ENCODE measurements around the gene EIF2B1. TPM values are rescaled to one million over a fixed set of nuclear protein-coding genes. Genes with fewer than 3 reads are reported as not detected.

Gene EIF2B1
- total RNA-seq, 2 donors from 2014 or later = 37.3 to 55.4 TPM

DNA sequence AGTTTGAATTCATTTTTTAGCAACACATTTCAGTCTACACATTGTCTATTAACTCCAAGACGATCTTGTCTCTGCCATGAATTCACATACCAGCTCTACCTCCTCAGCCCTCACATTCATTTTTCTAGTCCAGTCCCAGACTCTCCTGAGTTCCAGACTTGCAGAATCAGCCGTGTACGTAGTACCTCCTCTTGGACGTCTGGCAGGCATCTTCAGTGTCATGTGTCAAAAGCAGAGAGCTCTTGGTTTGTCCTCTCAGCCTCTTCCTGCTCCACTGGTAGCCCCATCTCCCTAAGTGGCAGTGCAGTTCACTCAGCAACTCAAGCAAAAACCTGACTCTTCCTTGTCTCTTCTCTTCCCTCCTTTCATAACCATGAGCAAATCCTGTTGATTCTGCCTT lies 22.9 kb upstream of the EIF2B1 start:
- no peak for DNase-seq
- Histone ChIP-seq H3K4me3 (no peak overlapping the region), H3K9ac (ENCODE audit: low read depth in 2 of 2, low read length in 2 of 2) (no peak overlapping the region), H3K36me3 (no peaks in the 10 kb centered on the region), H3K27ac (no peak overlapping the region), H3K4me1 (no peaks in the 10 kb centered on the region), H3K27me3 (no peaks in the 10 kb centered on the region), H3K9me3 (no peaks in the 10 kb centered on the region)
- TF ChIP-seq, protein P1, sequence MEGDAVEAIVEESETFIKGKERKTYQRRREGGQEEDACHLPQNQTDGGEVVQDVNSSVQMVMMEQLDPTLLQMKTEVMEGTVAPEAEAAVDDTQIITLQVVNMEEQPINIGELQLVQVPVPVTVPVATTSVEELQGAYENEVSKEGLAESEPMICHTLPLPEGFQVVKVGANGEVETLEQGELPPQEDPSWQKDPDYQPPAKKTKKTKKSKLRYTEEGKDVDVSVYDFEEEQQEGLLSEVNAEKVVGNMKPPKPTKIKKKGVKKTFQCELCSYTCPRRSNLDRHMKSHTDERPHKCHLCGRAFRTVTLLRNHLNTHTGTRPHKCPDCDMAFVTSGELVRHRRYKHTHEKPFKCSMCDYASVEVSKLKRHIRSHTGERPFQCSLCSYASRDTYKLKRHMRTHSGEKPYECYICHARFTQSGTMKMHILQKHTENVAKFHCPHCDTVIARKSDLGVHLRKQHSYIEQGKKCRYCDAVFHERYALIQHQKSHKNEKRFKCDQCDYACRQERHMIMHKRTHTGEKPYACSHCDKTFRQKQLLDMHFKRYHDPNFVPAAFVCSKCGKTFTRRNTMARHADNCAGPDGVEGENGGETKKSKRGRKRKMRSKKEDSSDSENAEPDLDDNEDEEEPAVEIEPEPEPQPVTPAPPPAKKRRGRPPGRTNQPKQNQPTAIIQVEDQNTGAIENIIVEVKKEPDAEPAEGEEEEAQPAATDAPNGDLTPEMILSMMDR (IDR thresholded peaks at IDR 0.05) = no peak
- intact Hi-C loops (cut with DNase I) = no loop called here

DNA sequence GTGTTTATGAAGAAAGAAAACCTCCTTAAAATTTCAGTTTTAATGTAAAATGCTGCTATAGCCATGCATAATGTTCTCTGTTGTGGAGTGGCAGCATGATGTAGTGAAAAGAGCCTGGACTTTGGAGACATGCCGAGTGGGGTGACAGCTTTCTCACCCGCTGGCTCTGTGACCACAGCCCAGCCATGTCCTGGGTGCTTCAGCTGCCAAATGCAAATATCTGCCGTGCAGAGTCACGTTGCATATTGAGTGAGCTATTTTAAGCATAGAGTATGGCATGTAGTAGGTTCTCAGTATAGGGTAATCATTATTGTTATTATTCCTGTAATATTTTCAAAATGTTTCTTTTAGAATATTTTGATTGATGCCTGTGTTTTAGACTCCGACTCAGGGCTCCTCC lies 21.9 kb upstream of the EIF2B1 start:
- Histone ChIP-seq H3K9ac (ENCODE audit: low read depth in 2 of 2, low read length in 2 of 2) (no peak overlapping the region), H3K27ac (no peak overlapping the region), H3K27me3 (no peaks in the 10 kb centered on the region), H3K9me3 (no peaks in the 10 kb centered on the region), H3K4me1 (no peaks in the 10 kb centered on the region), H3K4me3 (no peak overlapping the region), H3K36me3 (no peaks in the 10 kb centered on the region)
- intact Hi-C loops (cut with DNase I) = no loop called here
- no peak for DNase-seq
- TF ChIP-seq, protein P1 (IDR thresholded peaks at IDR 0.05) = no peak

DNA sequence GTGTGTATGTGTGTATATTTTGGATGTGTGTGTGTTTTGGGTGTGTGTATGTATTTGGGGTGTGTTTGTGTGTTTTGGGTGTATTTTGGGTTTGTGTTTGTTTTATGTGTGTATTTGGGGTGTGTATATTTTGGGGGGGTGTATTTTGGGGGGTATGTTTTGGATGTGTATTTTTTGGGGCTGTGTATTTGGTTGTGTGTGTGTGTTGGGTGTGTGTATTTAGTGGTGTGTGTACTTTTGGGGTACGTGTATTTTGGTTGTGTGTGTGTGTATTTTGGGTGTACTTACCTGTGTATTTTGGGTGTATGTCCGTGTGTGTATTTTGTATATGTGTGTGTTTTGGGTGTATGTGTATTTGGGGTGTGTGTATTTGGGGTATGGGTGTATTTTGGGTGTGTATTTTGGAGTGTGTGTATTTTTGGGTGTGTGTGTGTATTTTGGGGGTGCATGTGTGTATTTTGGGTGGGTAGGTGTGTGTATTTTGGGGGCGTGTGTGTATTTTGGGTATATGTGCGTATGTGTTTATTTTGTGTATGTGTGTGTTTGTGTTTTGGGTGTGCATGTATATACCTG lies 20.7 kb upstream of the EIF2B1 start:
- Histone ChIP-seq H3K4me3 (no peak overlapping the region), H3K9ac (ENCODE audit: low read depth in 2 of 2, low read length in 2 of 2) (no peak overlapping the region), H3K36me3 (no peaks in the 10 kb centered on the region), H3K4me1 (no peaks in the 10 kb centered on the region), H3K27ac (no peak overlapping the region), H3K27me3 (no peaks in the 10 kb centered on the region), H3K9me3 (no peaks in the 10 kb centered on the region)
- TF ChIP-seq, protein P1 (IDR thresholded peaks at IDR 0.05) = no peak
- no peak for DNase-seq
- intact Hi-C loops (cut with DNase I) = no loop called here

DNA sequence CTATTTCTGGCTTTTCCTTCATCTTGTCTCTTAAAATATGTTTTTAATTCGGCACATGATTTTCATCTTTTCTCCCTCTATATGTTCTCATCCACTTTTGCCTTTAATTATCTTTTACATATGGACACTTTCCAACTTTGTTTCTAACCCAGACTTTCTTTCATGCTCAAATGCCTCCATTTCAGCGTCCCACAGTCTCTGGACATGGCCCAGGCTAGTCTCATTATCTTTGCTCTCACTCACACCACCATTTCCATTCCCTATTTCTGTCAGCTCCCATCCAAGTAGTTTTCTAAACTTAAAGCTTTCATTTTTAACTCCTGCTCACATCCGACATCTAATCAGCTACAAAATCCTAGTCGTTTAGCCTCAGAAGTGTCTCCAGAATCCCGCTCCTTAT lies 14.9 kb upstream of the EIF2B1 start:
- Histone ChIP-seq H3K36me3 (peaks cover 8% of the 10 kb centered on the region), H3K9ac (ENCODE audit: low read depth in 2 of 2, low read length in 2 of 2) (no peak overlapping the region), H3K27ac (no peak overlapping the region), H3K4me3 (no peak overlapping the region), H3K4me1 (no peaks in the 10 kb centered on the region), H3K9me3 (no peaks in the 10 kb centered on the region), H3K27me3 (no peaks in the 10 kb centered on the region)
- intact Hi-C loops (cut with DNase I) = no loop called here
- no peak for DNase-seq
- TF ChIP-seq, protein P1 (IDR thresholded peaks at IDR 0.05) = no peak

DNA sequence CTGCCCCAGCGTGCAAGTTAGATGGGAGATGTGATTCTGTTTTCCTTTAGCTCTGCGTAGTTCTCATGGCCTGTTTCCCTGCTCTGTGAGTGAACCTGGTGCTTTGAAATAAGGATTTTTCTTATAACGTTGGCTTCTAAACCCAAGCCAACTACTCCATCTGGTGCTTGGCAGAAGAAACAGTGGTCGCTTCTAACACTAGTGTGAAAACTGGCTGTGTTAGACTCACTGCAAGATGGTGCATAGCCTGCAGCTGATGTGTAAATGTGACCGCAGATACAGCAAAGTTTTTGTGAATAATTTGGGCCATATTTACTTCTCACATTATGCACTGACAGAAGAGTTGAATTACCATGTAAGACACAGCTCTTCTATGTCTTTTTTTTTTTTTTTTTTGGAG lies 12.4 kb upstream of the EIF2B1 start:
- intact Hi-C loops (cut with DNase I) = no loop called here
- Histone ChIP-seq H3K36me3 (peaks cover 8% of the 10 kb centered on the region), H3K27me3 (no peaks in the 10 kb centered on the region), H3K27ac (no peak overlapping the region), H3K9ac (ENCODE audit: low read depth in 2 of 2, low read length in 2 of 2) (no peak overlapping the region), H3K4me1 (no peaks in the 10 kb centered on the region), H3K9me3 (no peaks in the 10 kb centered on the region), H3K4me3 (no peak overlapping the region)
- TF ChIP-seq, protein P1 (IDR thresholded peaks at IDR 0.05) = no peak
- DNase-seq = no peak

All from colonic mucosa (tissue), 4 donors.